ENCODE results near the gene ASB2.

DNA sequence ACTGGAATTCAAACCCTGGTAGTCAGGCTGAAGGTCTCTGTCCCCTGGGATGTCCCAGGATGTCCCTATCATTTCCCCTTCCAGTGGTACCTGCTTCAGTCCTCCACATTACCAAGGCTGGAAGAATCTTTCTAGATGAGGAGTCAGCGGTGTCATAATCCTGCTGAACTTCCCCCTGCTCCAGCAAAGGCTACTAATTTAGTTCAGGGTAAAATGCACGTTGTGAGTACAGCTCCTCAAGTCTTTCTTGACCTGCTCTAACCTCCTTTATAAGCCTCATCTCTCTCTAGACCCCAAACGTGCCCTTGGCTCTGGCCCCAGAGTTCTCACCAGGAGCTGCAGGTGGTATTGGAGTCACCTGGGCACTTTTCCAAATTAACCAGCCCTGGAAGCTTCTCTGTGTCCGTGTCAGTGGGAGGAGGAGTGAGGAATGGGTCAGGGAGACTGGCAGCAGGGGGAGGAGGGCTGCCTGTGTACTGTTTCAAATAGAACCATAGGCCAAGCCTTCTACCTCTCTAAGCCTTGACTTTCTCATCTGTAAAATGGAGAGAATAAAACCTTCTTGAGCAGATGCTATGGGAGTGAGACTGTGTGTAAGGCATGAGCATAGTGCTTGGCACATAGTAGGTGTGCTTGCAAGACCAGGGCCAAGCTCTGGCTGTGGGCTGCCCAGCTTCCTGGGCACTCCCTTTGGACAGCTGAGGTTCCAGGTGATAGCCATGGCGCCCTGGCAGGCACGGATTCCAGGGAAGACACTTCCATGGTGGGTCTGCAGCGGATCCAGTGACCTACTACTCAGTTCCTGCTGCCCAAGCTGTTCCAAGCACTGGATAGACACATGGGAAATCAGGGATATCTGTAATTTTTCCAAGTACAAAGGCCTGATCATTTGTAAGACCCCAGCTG is 24.5 kb downstream of the ASB2 start:
- TF ChIP-seq, protein P1, sequence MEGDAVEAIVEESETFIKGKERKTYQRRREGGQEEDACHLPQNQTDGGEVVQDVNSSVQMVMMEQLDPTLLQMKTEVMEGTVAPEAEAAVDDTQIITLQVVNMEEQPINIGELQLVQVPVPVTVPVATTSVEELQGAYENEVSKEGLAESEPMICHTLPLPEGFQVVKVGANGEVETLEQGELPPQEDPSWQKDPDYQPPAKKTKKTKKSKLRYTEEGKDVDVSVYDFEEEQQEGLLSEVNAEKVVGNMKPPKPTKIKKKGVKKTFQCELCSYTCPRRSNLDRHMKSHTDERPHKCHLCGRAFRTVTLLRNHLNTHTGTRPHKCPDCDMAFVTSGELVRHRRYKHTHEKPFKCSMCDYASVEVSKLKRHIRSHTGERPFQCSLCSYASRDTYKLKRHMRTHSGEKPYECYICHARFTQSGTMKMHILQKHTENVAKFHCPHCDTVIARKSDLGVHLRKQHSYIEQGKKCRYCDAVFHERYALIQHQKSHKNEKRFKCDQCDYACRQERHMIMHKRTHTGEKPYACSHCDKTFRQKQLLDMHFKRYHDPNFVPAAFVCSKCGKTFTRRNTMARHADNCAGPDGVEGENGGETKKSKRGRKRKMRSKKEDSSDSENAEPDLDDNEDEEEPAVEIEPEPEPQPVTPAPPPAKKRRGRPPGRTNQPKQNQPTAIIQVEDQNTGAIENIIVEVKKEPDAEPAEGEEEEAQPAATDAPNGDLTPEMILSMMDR (IDR thresholded peaks at IDR 0.05; ENCODE audit: borderline replicate concordance, extremely low read depth, low read length, poor library complexity, severe bottlenecking) = no peak
- TF ChIP-seq EZH2 (IDR thresholded peaks at IDR 0.05; ENCODE audit: borderline replicate concordance, low read depth, low read length, severe bottlenecking) = no peak

Data from DND-41 (cell line).